ENCODE results near the gene MOK.

The MOK gene

DNA sequence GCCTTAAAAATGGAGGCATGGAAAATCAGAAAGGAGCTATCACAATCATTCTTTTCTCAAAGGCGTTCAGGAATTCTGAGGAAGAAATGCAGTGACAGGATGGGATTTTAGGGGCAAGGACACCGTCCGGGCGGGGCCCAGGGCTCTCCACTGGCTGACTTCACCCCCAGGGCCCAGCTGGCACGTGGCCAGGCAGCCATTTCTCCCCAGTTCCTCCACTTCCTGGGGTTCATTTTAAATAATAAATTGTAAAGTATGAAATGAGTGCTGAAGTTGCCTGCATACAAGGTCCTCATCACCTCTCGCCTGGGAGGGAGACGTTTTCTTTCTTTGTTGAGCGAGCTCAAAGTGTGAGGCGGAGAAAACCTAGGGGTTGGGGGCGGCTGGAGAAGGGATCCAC is 91.5 kb downstream of the MOK start:
- WGBS, 2 experiments (ENCODE audit: insufficient coverage in 2 of 2): 75 to 81% methylated on average over 3 to 6 of the region's 10 CpGs
- H3K9me3 ChIP-seq (ENCODE audit: control insufficient read depth, low read length): no peaks in the 10 kb centered on the region
- H3K4me1 ChIP-seq (ENCODE audit: control insufficient read depth, insufficient read depth, low read length, poor library complexity, severe bottlenecking): no peaks in the 10 kb centered on the region
- peaks cover 38% of the 10 kb centered on the region for H3K36me3 ChIP-seq (ENCODE audit: control insufficient read depth, insufficient read depth, low read length)
- H3K4me3 ChIP-seq (ENCODE audit: extremely low read depth, insufficient read depth, low read length, poor library complexity, severe bottlenecking): no peak overlapping the region
- no peak overlapping the region for H3K27ac ChIP-seq (ENCODE audit: low read depth, low read length, severe bottlenecking)

DNA sequence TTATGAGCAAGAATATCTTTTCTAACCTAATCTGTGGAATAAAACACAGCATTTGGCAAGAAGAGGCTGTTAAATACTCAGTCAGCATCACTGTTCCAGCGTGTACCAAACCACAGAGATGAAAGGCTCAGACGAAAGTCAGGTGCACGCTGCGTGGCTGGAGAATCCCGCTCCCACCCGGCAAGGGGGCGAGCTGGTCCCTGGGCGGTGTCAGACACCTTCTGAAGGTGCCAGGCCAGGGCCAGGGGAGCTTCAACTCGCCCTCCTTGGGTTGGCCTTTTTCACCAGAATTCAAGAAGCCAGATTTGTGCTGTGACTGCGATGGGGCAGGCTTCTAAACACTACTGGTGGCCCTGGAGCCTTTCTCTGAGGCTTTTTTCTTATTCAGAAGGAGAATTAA is 92.1 kb downstream of the MOK start:
- H3K27ac ChIP-seq (ENCODE audit: low read depth, low read length, severe bottlenecking): no peak overlapping the region
- no peaks in the 10 kb centered on the region for H3K9me3 ChIP-seq (ENCODE audit: control insufficient read depth, low read length)
- H3K4me1 ChIP-seq (ENCODE audit: control insufficient read depth, insufficient read depth, low read length, poor library complexity, severe bottlenecking): no peaks in the 10 kb centered on the region
- WGBS, 2 experiments (ENCODE audit: insufficient coverage in 2 of 2): 87 to 97% methylated on average over 10 of the region's 10 CpGs
- H3K4me3 ChIP-seq (ENCODE audit: extremely low read depth, insufficient read depth, low read length, poor library complexity, severe bottlenecking): no peak overlapping the region
- peaks cover 39% of the 10 kb centered on the region for H3K36me3 ChIP-seq (ENCODE audit: control insufficient read depth, insufficient read depth, low read length)

DNA sequence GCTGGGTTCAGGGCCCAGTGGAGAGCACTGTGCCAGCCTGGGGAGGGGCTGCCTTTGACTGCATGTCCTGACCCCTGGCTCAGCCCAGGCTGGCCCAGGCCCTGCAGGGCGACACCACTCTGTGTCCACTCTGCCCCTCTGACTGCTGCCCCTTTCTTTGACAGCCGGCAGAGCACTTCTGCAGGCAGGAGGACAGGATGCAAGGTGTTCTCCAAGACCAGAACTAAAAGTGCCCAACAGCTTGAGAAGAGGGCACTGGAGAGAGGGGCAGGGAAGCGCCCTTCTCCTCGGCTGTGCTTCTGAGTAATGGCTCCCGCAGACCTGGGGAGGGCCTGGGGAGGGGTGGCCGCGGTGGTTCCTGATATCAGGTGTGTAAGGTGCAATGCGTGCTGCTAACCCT is 92.6 kb downstream of the MOK start:
- Histone ChIP-seq H3K4me3 (ENCODE audit: extremely low read depth, insufficient read depth, low read length, poor library complexity, severe bottlenecking) (no peak overlapping the region), H3K4me1 (ENCODE audit: control insufficient read depth, insufficient read depth, low read length, poor library complexity, severe bottlenecking) (no peaks in the 10 kb centered on the region), H3K36me3 (ENCODE audit: control insufficient read depth, insufficient read depth, low read length) (peaks cover 39% of the 10 kb centered on the region), H3K9me3 (ENCODE audit: control insufficient read depth, low read length) (no peaks in the 10 kb centered on the region), H3K27ac (ENCODE audit: low read depth, low read length, severe bottlenecking) (no peak overlapping the region)
- WGBS, 2 experiments (ENCODE audit: insufficient coverage in 2 of 2): 96 to 98% methylated on average over 7 of the region's 8 CpGs

DNA sequence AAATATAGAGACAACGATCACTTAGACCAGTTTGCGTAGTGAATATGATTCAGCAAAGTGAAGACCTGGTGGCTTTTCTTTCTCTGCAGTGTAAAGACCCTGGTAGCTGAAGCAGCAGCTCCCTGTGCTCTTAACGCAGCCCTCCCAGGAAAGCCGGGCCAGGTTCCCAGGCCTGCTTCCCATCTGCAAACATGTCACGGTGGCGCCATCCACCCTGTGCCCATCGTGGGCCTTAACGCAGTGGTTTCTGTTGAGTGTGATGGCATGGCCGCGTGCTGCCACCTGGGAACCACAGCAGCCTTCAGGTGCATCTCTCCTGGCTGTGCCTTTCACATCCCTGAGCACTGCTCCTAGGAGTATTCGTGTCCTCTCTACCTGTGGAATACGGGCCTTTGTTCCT is 93.7 kb downstream of the MOK start:
- WGBS, 2 experiments (ENCODE audit: insufficient coverage in 2 of 2): 98% methylated on average over 12 of the region's 12 CpGs
- H3K4me1 ChIP-seq (ENCODE audit: control insufficient read depth, insufficient read depth, low read length, poor library complexity, severe bottlenecking): no peaks in the 10 kb centered on the region
- peaks cover 37% of the 10 kb centered on the region for H3K36me3 ChIP-seq (ENCODE audit: control insufficient read depth, insufficient read depth, low read length)
- H3K9me3 ChIP-seq (ENCODE audit: control insufficient read depth, low read length): no peaks in the 10 kb centered on the region
- H3K4me3 ChIP-seq (ENCODE audit: extremely low read depth, insufficient read depth, low read length, poor library complexity, severe bottlenecking): no peak overlapping the region
- H3K27ac ChIP-seq (ENCODE audit: low read depth, low read length, severe bottlenecking): no peak overlapping the region

DNA sequence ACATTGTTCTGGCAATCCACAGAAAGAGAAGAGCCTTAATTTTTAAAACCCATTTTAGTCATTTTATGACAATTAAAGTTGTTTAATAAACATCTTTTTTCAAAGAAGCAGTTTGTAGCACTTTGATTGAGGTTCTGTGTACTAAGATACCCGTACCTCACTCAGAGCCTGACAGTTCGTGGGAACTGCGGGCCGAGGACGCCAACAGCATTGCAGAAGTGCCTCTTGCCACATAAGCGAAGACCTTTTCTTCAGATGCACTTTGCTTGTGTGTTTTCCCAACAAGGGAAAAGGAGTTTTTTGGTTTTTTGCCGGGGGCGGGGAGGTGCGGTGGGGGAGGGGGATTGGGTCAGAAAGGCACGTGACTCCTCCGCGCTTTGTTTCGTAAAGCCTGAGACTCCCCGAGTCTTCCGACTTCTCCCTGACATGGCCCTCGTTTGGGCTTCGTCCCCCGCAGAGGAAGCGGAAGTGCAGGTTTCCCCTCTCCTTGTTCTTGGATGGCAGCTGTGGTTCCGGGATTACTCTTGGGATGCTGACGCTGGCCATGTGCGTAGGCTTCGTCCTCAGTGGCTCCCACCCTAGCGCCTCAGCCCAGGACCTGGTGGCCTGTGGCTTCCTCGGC is 94.4 kb downstream of the MOK start:
- H3K4me3 ChIP-seq (ENCODE audit: extremely low read depth, insufficient read depth, low read length, poor library complexity, severe bottlenecking): no peak overlapping the region
- no peaks in the 10 kb centered on the region for H3K9me3 ChIP-seq (ENCODE audit: control insufficient read depth, low read length)
- H3K4me1 ChIP-seq (ENCODE audit: control insufficient read depth, insufficient read depth, low read length, poor library complexity, severe bottlenecking): no peaks in the 10 kb centered on the region
- H3K36me3 ChIP-seq (ENCODE audit: control insufficient read depth, insufficient read depth, low read length): peaks cover 44% of the 10 kb centered on the region
- no peak overlapping the region for H3K27ac ChIP-seq (ENCODE audit: low read depth, low read length, severe bottlenecking)
- 97 to 98% methylated on average over 22 to 25 of the region's 25 CpGs for WGBS, 2 experiments (ENCODE audit: insufficient coverage in 2 of 2)

DNA sequence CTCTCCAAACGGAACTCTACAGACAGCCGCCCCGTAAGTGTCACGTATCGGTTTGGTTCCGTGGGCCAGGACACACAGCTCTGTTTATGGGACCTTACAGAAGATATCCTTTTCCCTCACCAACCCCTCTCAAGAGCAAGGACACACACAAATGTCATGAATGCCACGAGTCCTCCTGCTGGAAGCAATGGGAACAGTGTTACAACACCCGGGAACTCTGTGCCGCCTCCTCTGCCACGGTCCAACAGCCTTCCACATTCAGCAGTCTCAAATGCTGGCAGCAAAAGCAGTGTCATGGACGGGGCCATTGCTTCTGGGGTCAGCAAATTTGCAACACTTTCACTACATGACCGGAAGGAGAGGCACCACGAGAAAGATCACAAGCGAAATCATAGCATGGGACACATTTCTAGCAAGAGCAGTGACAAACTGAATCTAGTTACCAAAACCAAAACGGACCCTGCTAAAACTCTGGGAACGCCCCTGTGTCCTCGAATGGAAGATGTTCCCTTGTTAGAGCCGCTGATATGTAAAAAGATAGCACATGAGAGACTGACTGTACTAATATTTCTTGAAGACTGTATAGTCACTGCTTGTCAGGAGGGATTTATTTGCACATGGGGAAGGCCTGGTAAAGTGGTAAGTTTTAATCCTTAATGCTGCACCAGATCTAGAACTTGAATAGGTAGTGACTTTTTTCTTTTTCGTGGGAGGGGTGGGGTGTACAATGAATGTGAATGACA is 95.6 kb downstream of the MOK start:
- WGBS, 2 experiments (ENCODE audit: insufficient coverage in 2 of 2): 84 to 85% methylated on average over 18 of the region's 19 CpGs

DNA sequence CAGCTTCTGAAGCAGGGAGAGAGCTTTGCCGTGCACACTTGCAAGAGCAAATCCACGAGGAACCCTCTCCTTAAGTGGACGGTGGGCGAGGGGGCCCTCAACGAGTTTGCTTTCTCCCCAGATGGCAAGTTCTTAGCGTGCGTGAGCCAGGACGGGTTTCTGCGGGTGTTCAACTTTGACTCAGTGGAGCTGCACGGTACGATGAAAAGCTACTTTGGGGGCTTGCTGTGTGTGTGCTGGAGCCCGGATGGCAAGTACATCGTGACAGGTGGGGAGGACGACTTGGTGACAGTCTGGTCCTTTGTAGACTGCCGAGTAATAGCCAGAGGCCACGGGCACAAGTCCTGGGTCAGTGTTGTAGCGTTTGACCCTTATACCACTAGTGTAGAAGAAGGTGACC is 96.2 kb downstream of the MOK start:
- no peak overlapping the region for H3K4me3 ChIP-seq (ENCODE audit: extremely low read depth, insufficient read depth, low read length, poor library complexity, severe bottlenecking)
- no peaks in the 10 kb centered on the region for H3K4me1 ChIP-seq (ENCODE audit: control insufficient read depth, insufficient read depth, low read length, poor library complexity, severe bottlenecking)
- 93 to 94% methylated on average over 16 to 17 of the region's 17 CpGs for WGBS, 2 experiments (ENCODE audit: insufficient coverage in 2 of 2)
- no peak overlapping the region for H3K27ac ChIP-seq (ENCODE audit: low read depth, low read length, severe bottlenecking)
- H3K36me3 ChIP-seq (ENCODE audit: control insufficient read depth, insufficient read depth, low read length): peaks cover 55% of the 10 kb centered on the region
- H3K9me3 ChIP-seq (ENCODE audit: control insufficient read depth, low read length): no peaks in the 10 kb centered on the region

More for the DNA sequence above, 95.6 kb downstream of the MOK start:
- H3K27ac ChIP-seq (ENCODE audit: low read depth, low read length, severe bottlenecking): no peak overlapping the region
- no peaks in the 10 kb centered on the region for H3K9me3 ChIP-seq (ENCODE audit: control insufficient read depth, low read length)
- no peaks in the 10 kb centered on the region for H3K4me1 ChIP-seq (ENCODE audit: control insufficient read depth, insufficient read depth, low read length, poor library complexity, severe bottlenecking)
- peaks cover 55% of the 10 kb centered on the region for H3K36me3 ChIP-seq (ENCODE audit: control insufficient read depth, insufficient read depth, low read length)
- H3K4me3 ChIP-seq (ENCODE audit: extremely low read depth, insufficient read depth, low read length, poor library complexity, severe bottlenecking): no peak overlapping the region

DNA sequence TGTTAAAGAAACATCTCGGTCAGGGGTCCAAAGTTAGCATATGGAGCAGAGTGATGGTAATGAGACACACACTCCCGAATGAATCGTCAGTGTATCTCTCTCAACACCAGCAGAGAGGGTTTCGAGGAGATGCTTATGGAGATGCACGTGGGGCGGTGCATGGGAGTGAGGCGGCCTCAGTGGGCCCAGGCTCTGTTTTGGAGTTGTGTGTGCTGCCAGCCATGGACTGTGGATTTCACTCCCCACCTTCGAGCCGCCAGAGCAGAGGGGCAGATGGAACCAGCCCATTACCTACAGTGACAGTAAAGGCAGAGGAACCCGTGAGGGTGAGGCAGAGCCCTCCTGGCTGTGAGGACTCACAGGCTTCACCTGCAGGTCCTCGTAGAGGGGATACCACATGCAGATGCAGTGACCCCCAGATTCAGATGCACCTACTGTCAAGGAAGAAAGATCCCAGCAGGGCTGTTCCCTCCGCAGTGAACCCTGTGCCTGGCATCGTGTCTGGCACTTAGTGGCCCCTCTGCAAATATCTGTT is 97.1 kb downstream of the MOK start:
- H3K4me3 ChIP-seq (ENCODE audit: extremely low read depth, insufficient read depth, low read length, poor library complexity, severe bottlenecking): no peak overlapping the region
- H3K27ac ChIP-seq (ENCODE audit: low read depth, low read length, severe bottlenecking): no peak overlapping the region
- 97% methylated on average over 9 to 13 of the region's 13 CpGs for WGBS, 2 experiments (ENCODE audit: insufficient coverage in 2 of 2)
- peaks cover 58% of the 10 kb centered on the region for H3K36me3 ChIP-seq (ENCODE audit: control insufficient read depth, insufficient read depth, low read length)
- no peaks in the 10 kb centered on the region for H3K9me3 ChIP-seq (ENCODE audit: control insufficient read depth, low read length)
- H3K4me1 ChIP-seq (ENCODE audit: control insufficient read depth, insufficient read depth, low read length, poor library complexity, severe bottlenecking): no peaks in the 10 kb centered on the region

DNA sequence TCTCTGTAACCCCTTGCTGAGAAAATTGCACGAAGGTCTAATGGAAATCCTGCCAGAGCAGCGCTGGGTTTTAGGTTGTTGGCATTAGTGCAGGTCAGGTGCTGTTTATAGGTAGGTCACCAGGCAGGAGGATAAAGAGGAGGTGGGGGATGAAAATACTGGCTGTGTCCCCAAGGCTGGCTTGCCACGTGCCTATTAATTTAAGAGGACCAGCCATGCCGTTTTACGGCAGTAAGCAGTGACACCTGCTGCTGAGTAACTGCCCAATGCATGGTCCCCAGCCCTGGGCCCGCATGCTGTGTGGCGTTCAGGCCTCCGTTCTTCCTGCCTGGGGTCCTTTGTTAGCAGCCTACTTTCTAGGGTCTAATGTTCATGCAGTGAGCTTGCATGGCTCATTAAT is 98.0 kb downstream of the MOK start:
- 87 to 94% methylated on average over 8 of the region's 8 CpGs for WGBS, 2 experiments (ENCODE audit: insufficient coverage in 2 of 2)
- Histone ChIP-seq H3K9me3 (ENCODE audit: control insufficient read depth, low read length) (no peaks in the 10 kb centered on the region), H3K4me1 (ENCODE audit: control insufficient read depth, insufficient read depth, low read length, poor library complexity, severe bottlenecking) (no peaks in the 10 kb centered on the region), H3K4me3 (ENCODE audit: extremely low read depth, insufficient read depth, low read length, poor library complexity, severe bottlenecking) (no peak overlapping the region), H3K36me3 (ENCODE audit: control insufficient read depth, insufficient read depth, low read length) (peaks cover 53% of the 10 kb centered on the region), H3K27ac (ENCODE audit: low read depth, low read length, severe bottlenecking) (no peak overlapping the region)

DNA sequence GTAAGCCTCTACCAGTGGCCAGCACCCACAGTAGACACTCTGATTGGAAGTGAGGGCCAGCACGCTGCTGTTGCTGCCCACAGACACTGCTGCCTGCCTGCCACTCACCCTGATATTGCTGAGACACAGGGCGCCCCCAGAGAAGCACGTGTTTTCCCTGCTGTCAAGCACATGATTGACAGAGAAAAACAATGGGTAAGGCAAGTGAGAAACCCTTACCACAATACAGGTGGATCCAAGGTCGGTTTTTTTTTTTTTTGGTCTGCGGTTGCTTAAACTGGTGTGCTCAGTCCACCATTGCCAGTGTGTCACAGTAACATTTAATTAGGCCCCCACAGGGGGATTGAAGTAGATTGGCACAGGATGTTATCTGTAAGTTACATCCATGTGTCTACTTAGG is 99.4 kb downstream of the MOK start:
- WGBS, 2 experiments (ENCODE audit: insufficient coverage in 2 of 2): 100% methylated on average over 1 to 2 of the region's 5 CpGs
- no peak overlapping the region for H3K4me3 ChIP-seq (ENCODE audit: extremely low read depth, insufficient read depth, low read length, poor library complexity, severe bottlenecking)
- no peak overlapping the region for H3K27ac ChIP-seq (ENCODE audit: low read depth, low read length, severe bottlenecking)
- no peaks in the 10 kb centered on the region for H3K4me1 ChIP-seq (ENCODE audit: control insufficient read depth, insufficient read depth, low read length, poor library complexity, severe bottlenecking)
- no peaks in the 10 kb centered on the region for H3K9me3 ChIP-seq (ENCODE audit: control insufficient read depth, low read length)
- H3K36me3 ChIP-seq (ENCODE audit: control insufficient read depth, insufficient read depth, low read length): peaks cover 48% of the 10 kb centered on the region

DNA sequence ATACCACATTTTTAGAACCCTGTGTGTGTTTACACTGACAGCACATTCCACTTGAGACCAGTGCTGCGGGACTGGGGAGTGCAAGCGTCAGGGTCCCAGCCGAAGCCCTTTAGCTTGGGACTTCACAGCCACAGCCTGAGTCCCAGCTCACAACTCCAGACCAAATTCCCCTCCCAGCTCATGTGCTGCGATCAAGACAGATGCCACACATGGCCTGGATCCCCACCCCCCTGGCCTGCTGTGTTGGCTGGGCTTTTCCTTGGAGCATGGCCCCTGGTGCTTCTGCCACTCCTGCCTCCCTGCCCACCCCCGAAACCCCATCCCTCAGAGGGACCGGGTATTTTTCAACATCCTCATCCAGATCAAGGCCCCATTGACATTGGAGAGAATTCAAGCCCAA is 101.6 kb downstream of the MOK start:
- no peak overlapping the region for H3K4me3 ChIP-seq (ENCODE audit: extremely low read depth, insufficient read depth, low read length, poor library complexity, severe bottlenecking)
- 87 to 90% methylated on average over 2 to 6 of the region's 6 CpGs for WGBS, 2 experiments (ENCODE audit: insufficient coverage in 2 of 2)

More for the DNA sequence above, 101.6 kb downstream of the MOK start:
- Histone ChIP-seq H3K9me3 (ENCODE audit: control insufficient read depth, low read length) (no peaks in the 10 kb centered on the region), H3K4me1 (ENCODE audit: control insufficient read depth, insufficient read depth, low read length, poor library complexity, severe bottlenecking) (no peaks in the 10 kb centered on the region), H3K27ac (ENCODE audit: low read depth, low read length, severe bottlenecking) (no peak overlapping the region), H3K36me3 (ENCODE audit: control insufficient read depth, insufficient read depth, low read length) (peaks cover 43% of the 10 kb centered on the region)

Data from mesodermal cell (in vitro differentiated cells).